GOT3 (cell line): ENCODE data around the gene GBGT1.
"Not testable (repeated sequence)": the region's sequence is repeated elsewhere in the genome, so short reads cannot be mapped to it uniquely, and the experiment has no call there.

Source experiments
- DNase-seq: peaks from one replicate; lab custom pipeline; 2025; ENCODE audit warnings: mixed read lengths; lab: John Stamatoyannopoulos, UW

GBGT1 gene

GRCh38 chr9:133163504-133164172 is at the start of gene GBGT1:
TSS of gene GBGT1 (minus strand) at chr9:133163914. CDS start at chr9:133162412, 1,502 bp downstream.
- DNase-seq: no peak

GRCh38 chr9:133210609-133211008 is 46.9 kb upstream of the GBGT1 start:
- DNase-seq: no peak

- DNase-seq: no peak
Observed at GRCh38 chr9:133210202-133210532, 46.5 kb upstream of the GBGT1 start.

- DNase-seq: not testable (repeated sequence)
Observed at GRCh38 chr9:133209327-133210201, 45.9 kb upstream of the GBGT1 start.

GRCh38 chr9:133208880-133209300 is 45.2 kb upstream of the GBGT1 start, which contains the start of gene OBP2B:
TSS of gene OBP2B (minus strand) at chr9:133209250. CDS start at chr9:133209199, 51 bp downstream.
- DNase-seq: not testable (repeated sequence)

GRCh38 chr9:133208171-133208879 is 44.6 kb upstream of the GBGT1 start:
- not testable (repeated sequence) for DNase-seq

GRCh38 chr9:133207540-133208170 is 43.9 kb upstream of the GBGT1 start:
- no peak for DNase-seq

GRCh38 chr9:133207021-133207531 is 43.4 kb upstream of the GBGT1 start:
- no peak for DNase-seq

- DNase-seq: no peak
Observed at GRCh38 chr9:133205996-133206931, 42.5 kb upstream of the GBGT1 start.

GRCh38 chr9:133205481-133205887 is 41.8 kb upstream of the GBGT1 start:
- not testable (repeated sequence) for DNase-seq

- no peak for DNase-seq
Observed at GRCh38 chr9:133204993-133205336, 41.3 kb upstream of the GBGT1 start.

GRCh38 chr9:133204335-133204992 is 40.8 kb upstream of the GBGT1 start:
- DNase-seq: no peak

- DNase-seq: no peak
Observed at GRCh38 chr9:133203506-133204075, 39.9 kb upstream of the GBGT1 start.

- no peak for DNase-seq
Observed at GRCh38 chr9:133202688-133203453, 39.2 kb upstream of the GBGT1 start.

- no peak for DNase-seq
Observed at GRCh38 chr9:133202145-133202513, 38.4 kb upstream of the GBGT1 start.

- no peak for DNase-seq
Observed at GRCh38 chr9:133201424-133202144, 37.9 kb upstream of the GBGT1 start.

GRCh38 chr9:133200631-133201030 is 36.9 kb upstream of the GBGT1 start:
- no peak for DNase-seq

- DNase-seq: no peak
Observed at GRCh38 chr9:133199648-133200321, 36.1 kb upstream of the GBGT1 start.
